22Rv1 (cell line): Measurements from ENCODE around the gene USP53.

Source experiments
- ZFX ChIP-seq: fragments of 450-650 bp; IDR thresholded peaks from 2 replicates; pipeline ENCODE4 v1.6.1; 2017; ENCODE audit warnings: antibody characterized with exemption, borderline replicate concordance
- TF ChIP-seq, protein P1 (sequence below): fragments of 450-650 bp; IDR thresholded peaks from 2 replicates; pipeline ENCODE4 v1.5.1; 2017; ENCODE audit warnings: mild to moderate bottlenecking

DNA sequence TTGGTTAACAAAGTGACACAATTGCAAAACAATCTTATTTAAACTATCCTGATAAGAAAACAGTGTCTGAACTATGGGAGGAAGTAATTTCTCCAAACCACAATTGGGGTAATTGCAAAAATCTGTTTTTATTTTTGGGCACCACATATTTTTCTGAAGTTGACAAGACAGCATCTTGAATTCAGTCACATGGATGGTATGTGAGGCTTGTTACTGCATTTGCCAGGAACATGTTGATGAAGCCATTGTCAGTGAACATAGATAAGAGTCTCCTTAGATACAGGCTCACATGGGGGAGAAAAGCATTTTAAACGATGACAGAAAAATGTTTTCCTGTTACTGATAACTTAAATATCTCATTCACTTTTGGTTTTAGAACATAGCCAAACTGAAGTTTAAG, 5.5 kb upstream of the USP53 start:
- TF ChIP-seq, protein P1, sequence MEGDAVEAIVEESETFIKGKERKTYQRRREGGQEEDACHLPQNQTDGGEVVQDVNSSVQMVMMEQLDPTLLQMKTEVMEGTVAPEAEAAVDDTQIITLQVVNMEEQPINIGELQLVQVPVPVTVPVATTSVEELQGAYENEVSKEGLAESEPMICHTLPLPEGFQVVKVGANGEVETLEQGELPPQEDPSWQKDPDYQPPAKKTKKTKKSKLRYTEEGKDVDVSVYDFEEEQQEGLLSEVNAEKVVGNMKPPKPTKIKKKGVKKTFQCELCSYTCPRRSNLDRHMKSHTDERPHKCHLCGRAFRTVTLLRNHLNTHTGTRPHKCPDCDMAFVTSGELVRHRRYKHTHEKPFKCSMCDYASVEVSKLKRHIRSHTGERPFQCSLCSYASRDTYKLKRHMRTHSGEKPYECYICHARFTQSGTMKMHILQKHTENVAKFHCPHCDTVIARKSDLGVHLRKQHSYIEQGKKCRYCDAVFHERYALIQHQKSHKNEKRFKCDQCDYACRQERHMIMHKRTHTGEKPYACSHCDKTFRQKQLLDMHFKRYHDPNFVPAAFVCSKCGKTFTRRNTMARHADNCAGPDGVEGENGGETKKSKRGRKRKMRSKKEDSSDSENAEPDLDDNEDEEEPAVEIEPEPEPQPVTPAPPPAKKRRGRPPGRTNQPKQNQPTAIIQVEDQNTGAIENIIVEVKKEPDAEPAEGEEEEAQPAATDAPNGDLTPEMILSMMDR: no peak
- no peak for TF ChIP-seq ZFX
